ENCODE results near the gene POU6F2.

The POU6F2 gene

GRCh38 chr7:39248692-39249090 is 271.0 kb downstream of the POU6F2 start:
- Histone ChIP-seq H3K4me1 (ENCODE audit: low read length) (no peaks in the 10 kb centered on the region), H3K79me2 (ENCODE audit: low read length) (no peaks in the 10 kb centered on the region), H3K9me3 (replicated peaks; ENCODE audit: insufficient read depth, low read length) (no peaks in the 10 kb centered on the region), H4K20me1 (ENCODE audit: insufficient read depth, low read length) (no peaks in the 10 kb centered on the region), H2AFZ (ENCODE audit: low read length) (no peak overlapping the region), H3K4me2 (ENCODE audit: low read depth, low read length) (no peak overlapping the region), H3K4me3 (ENCODE audit: low read length) (no peak overlapping the region), H3K36me3 (replicated peaks; ENCODE audit: insufficient read depth, low read length) (no peaks in the 10 kb centered on the region), H3F3A (ENCODE audit: insufficient read depth, low read length) (no peaks in the 10 kb centered on the region), H3K27ac (ENCODE audit: low read length) (no peak overlapping the region), H3K9me2 (replicated peaks; ENCODE audit: insufficient read depth, low read length) (no peaks in the 10 kb centered on the region), H3K9ac (ENCODE audit: low read length) (no peak overlapping the region), H3K27me3 (replicated peaks; ENCODE audit: insufficient read depth, low read length) (no peaks in the 10 kb centered on the region)
- no peak for DNase-seq
- TF ChIP-seq EZH2 (optimal IDR thresholded peaks at IDR 0.05; ENCODE audit: low read depth, low read length) (no peak), EZH2phosphoT487 (IDR thresholded peaks at IDR 0.05; ENCODE audit: low read length) (no peak)

GRCh38 chr7:39249635-39250152 is 272.0 kb downstream of the POU6F2 start:
- Histone ChIP-seq H3K9me3 (replicated peaks; ENCODE audit: insufficient read depth, low read length) (no peaks in the 10 kb centered on the region), H3K27me3 (replicated peaks; ENCODE audit: insufficient read depth, low read length) (no peaks in the 10 kb centered on the region), H3K4me1 (ENCODE audit: low read length) (no peaks in the 10 kb centered on the region), H2AFZ (ENCODE audit: low read length) (no peak overlapping the region), H4K20me1 (ENCODE audit: insufficient read depth, low read length) (no peaks in the 10 kb centered on the region), H3K79me2 (ENCODE audit: low read length) (no peaks in the 10 kb centered on the region), H3K4me2 (ENCODE audit: low read depth, low read length) (no peak overlapping the region), H3F3A (ENCODE audit: insufficient read depth, low read length) (no peaks in the 10 kb centered on the region), H3K4me3 (ENCODE audit: low read length) (no peak overlapping the region), H3K36me3 (replicated peaks; ENCODE audit: insufficient read depth, low read length) (no peaks in the 10 kb centered on the region), H3K9me2 (replicated peaks; ENCODE audit: insufficient read depth, low read length) (no peaks in the 10 kb centered on the region), H3K9ac (ENCODE audit: low read length) (no peak overlapping the region), H3K27ac (ENCODE audit: low read length) (no peak overlapping the region)
- DNase-seq, result no peak
- TF ChIP-seq CTCF (IDR thresholded peaks at IDR 0.05; ENCODE audit: low read length), result no peak
- TF ChIP-seq EZH2phosphoT487 (IDR thresholded peaks at IDR 0.05; ENCODE audit: low read length), result no peak
- no peak for TF ChIP-seq EZH2 (optimal IDR thresholded peaks at IDR 0.05; ENCODE audit: low read depth, low read length)

GRCh38 chr7:39252916-39253315 is 275.2 kb downstream of the POU6F2 start:
- H4K20me1 ChIP-seq (ENCODE audit: insufficient read depth, low read length), result no peaks in the 10 kb centered on the region
- no peaks in the 10 kb centered on the region for H3K4me1 ChIP-seq (ENCODE audit: low read length)
- H3K9me3 ChIP-seq (replicated peaks; ENCODE audit: insufficient read depth, low read length), result no peaks in the 10 kb centered on the region
- no peaks in the 10 kb centered on the region for H3K9me2 ChIP-seq (replicated peaks; ENCODE audit: insufficient read depth, low read length)
- no peaks in the 10 kb centered on the region for H3F3A ChIP-seq (ENCODE audit: insufficient read depth, low read length)
- H3K4me3 ChIP-seq (ENCODE audit: low read length), result no peak overlapping the region
- H3K27me3 ChIP-seq (replicated peaks; ENCODE audit: insufficient read depth, low read length), result no peaks in the 10 kb centered on the region
- H3K36me3 ChIP-seq (replicated peaks; ENCODE audit: insufficient read depth, low read length), result no peaks in the 10 kb centered on the region
- TF ChIP-seq CTCF (IDR thresholded peaks at IDR 0.05; ENCODE audit: low read length) (no peak), EZH2phosphoT487 (IDR thresholded peaks at IDR 0.05; ENCODE audit: low read length) (no peak), EZH2 (optimal IDR thresholded peaks at IDR 0.05; ENCODE audit: low read depth, low read length) (no peak)
- no peak overlapping the region for H3K9ac ChIP-seq (ENCODE audit: low read length)
- H3K4me2 ChIP-seq (ENCODE audit: low read depth, low read length), result no peak overlapping the region
- H3K27ac ChIP-seq (ENCODE audit: low read length), result no peak overlapping the region
- no peaks in the 10 kb centered on the region for H3K79me2 ChIP-seq (ENCODE audit: low read length)
- no peak for DNase-seq
- no peak overlapping the region for H2AFZ ChIP-seq (ENCODE audit: low read length)

GRCh38 chr7:39259391-39260003 is 281.8 kb downstream of the POU6F2 start:
- no peaks in the 10 kb centered on the region for H3K4me1 ChIP-seq (ENCODE audit: low read length)
- DNase-seq, result no peak
- no peaks in the 10 kb centered on the region for H4K20me1 ChIP-seq (ENCODE audit: insufficient read depth, low read length)
- no peaks in the 10 kb centered on the region for H3K36me3 ChIP-seq (replicated peaks; ENCODE audit: insufficient read depth, low read length)
- no peaks in the 10 kb centered on the region for H3F3A ChIP-seq (ENCODE audit: insufficient read depth, low read length)
- H3K27ac ChIP-seq (ENCODE audit: low read length), result no peak overlapping the region
- TF ChIP-seq EZH2phosphoT487 (IDR thresholded peaks at IDR 0.05; ENCODE audit: low read length) (no peak), EZH2 (optimal IDR thresholded peaks at IDR 0.05; ENCODE audit: low read depth, low read length) (no peak), CTCF (IDR thresholded peaks at IDR 0.05; ENCODE audit: low read length) (no peak)
- H3K27me3 ChIP-seq (replicated peaks; ENCODE audit: insufficient read depth, low read length), result no peaks in the 10 kb centered on the region
- no peak overlapping the region for H2AFZ ChIP-seq (ENCODE audit: low read length)
- H3K9ac ChIP-seq (ENCODE audit: low read length), result no peak overlapping the region
- H3K4me3 ChIP-seq (ENCODE audit: low read length), result no peak overlapping the region
- H3K9me3 ChIP-seq (replicated peaks; ENCODE audit: insufficient read depth, low read length), result no peaks in the 10 kb centered on the region
- H3K9me2 ChIP-seq (replicated peaks; ENCODE audit: insufficient read depth, low read length), result no peaks in the 10 kb centered on the region
- H3K4me2 ChIP-seq (ENCODE audit: low read depth, low read length), result no peak overlapping the region
- H3K79me2 ChIP-seq (ENCODE audit: low read length), result no peaks in the 10 kb centered on the region
